Measurements from ENCODE around the gene ITGAD.
"Not testable (repeated sequence)": the region's sequence is repeated elsewhere in the genome, so short reads cannot be mapped to it uniquely, and the experiment has no call there.

Gene ITGAD

DNA sequence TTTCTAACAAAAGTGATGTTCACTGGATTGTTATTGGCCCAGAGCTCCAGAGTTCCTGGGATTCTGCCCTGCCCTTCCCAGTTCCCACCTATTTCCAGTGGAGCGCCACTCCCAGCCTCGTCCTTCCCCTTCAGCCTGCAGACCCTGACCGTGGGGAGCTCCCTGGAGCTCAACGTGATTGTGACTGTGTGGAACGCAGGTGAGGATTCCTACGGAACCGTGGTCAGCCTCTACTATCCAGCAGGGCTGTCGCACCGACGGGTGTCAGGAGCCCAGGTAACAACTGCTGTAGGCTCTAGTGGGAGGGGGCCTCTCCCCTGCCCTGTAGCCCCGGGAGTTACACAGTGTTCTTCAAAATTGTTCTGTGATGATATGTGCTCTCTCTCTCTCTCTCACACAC lies 23.2 kb downstream of the ITGAD start:
- Histone ChIP-seq H4K20me1 (ENCODE audit: low read depth, low read length) (no peaks in the 10 kb centered on the region), H2AFZ (ENCODE audit: low read depth, low read length, severe bottlenecking) (no peak overlapping the region), H3K4me2 (ENCODE audit: low read depth, low read length, poor library complexity, severe bottlenecking) (no peak overlapping the region), H3K4me3 (ENCODE audit: insufficient read depth, low read length, poor library complexity, severe bottlenecking) (no peak overlapping the region), H3K9me3 (ENCODE audit: insufficient read depth, low read length) (no peaks in the 10 kb centered on the region), H3K36me3 (ENCODE audit: low read length) (no peaks in the 10 kb centered on the region), H3K27ac (ENCODE audit: low read depth, low read length) (no peak overlapping the region), H3K27me3 (ENCODE audit: low read length) (no peaks in the 10 kb centered on the region), H3K9me2 (replicated peaks; ENCODE audit: insufficient read depth, low read length) (no peaks in the 10 kb centered on the region), H3K9ac (ENCODE audit: low read length) (no peak overlapping the region), H3K79me2 (ENCODE audit: insufficient read depth, low read length) (no peaks in the 10 kb centered on the region), H3F3A (ENCODE audit: insufficient read depth) (no peaks in the 10 kb centered on the region)
- no peak for TF ChIP-seq EZH2phosphoT487 (conservative IDR thresholded peaks at IDR 0.05; ENCODE audit: low read length)
- TF ChIP-seq, protein P1, sequence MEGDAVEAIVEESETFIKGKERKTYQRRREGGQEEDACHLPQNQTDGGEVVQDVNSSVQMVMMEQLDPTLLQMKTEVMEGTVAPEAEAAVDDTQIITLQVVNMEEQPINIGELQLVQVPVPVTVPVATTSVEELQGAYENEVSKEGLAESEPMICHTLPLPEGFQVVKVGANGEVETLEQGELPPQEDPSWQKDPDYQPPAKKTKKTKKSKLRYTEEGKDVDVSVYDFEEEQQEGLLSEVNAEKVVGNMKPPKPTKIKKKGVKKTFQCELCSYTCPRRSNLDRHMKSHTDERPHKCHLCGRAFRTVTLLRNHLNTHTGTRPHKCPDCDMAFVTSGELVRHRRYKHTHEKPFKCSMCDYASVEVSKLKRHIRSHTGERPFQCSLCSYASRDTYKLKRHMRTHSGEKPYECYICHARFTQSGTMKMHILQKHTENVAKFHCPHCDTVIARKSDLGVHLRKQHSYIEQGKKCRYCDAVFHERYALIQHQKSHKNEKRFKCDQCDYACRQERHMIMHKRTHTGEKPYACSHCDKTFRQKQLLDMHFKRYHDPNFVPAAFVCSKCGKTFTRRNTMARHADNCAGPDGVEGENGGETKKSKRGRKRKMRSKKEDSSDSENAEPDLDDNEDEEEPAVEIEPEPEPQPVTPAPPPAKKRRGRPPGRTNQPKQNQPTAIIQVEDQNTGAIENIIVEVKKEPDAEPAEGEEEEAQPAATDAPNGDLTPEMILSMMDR (IDR thresholded peaks at IDR 0.05; ENCODE audit: insufficient read depth, low read length, poor library complexity, severe bottlenecking), result no peak

DNA sequence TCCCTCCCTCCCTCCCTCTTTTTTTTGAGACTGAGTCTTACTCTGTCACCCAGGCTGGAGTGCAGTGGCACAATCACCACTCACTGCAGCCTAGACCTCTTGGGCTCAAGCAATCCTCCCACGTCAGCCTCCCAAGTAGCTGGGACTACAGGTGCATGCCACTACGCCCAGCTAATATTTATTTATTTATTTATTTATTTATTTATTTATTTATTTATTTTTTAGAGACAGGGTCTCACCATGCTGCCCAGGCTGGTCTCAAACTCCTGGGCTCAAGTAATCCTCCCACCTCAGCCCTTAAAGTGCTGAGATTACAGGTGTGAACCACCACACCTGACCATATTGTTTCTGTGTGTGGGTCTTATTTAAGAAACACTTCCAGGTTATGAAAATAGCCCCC lies 23.9 kb downstream of the ITGAD start:
- not testable (repeated sequence) for H3K9ac ChIP-seq (ENCODE audit: low read length); H3K27me3 ChIP-seq (ENCODE audit: low read length); H2AFZ ChIP-seq (ENCODE audit: low read depth, low read length, severe bottlenecking); H3K36me3 ChIP-seq (ENCODE audit: low read length); H3K9me3 ChIP-seq (ENCODE audit: insufficient read depth, low read length); H3K4me2 ChIP-seq (ENCODE audit: low read depth, low read length, poor library complexity, severe bottlenecking); H3K79me2 ChIP-seq (ENCODE audit: insufficient read depth, low read length); H4K20me1 ChIP-seq (ENCODE audit: low read depth, low read length); H3F3A ChIP-seq (ENCODE audit: insufficient read depth); H3K4me3 ChIP-seq (ENCODE audit: insufficient read depth, low read length, poor library complexity, severe bottlenecking); H3K27ac ChIP-seq (ENCODE audit: low read depth, low read length); H3K9me2 ChIP-seq (replicated peaks; ENCODE audit: insufficient read depth, low read length)

DNA sequence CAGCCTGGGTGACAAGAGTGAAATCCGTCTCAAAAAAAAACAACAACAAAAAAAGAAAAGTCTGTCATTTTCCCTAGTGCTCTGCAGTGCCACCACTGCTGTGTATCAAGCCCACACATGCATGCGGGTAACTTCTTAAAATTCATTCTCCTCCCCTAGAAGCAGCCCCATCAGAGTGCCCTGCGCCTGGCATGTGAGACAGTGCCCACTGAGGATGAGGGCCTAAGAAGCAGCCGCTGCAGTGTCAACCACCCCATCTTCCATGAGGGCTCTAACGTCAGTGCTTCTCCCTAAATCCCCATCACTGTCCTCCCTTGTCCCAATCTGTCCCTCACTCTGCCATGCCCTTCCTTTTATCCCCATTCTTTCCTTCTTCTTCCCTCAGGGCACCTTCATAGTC lies 24.8 kb downstream of the ITGAD start:
- no peak overlapping the region for H3K4me3 ChIP-seq (ENCODE audit: insufficient read depth, low read length, poor library complexity, severe bottlenecking)
- H3F3A ChIP-seq (ENCODE audit: insufficient read depth), result no peaks in the 10 kb centered on the region
- no peaks in the 10 kb centered on the region; the same call in 1 of the 2 replicates for H3K27me3 ChIP-seq (ENCODE audit: low read length)
- no peak overlapping the region for H3K27ac ChIP-seq (ENCODE audit: low read depth, low read length)
- no peaks in the 10 kb centered on the region for H3K36me3 ChIP-seq (ENCODE audit: low read length)
- H3K9me3 ChIP-seq (ENCODE audit: insufficient read depth, low read length), result no peaks in the 10 kb centered on the region
- no peak overlapping the region for H3K4me2 ChIP-seq (ENCODE audit: low read depth, low read length, poor library complexity, severe bottlenecking)
- no peak for TF ChIP-seq EZH2phosphoT487 (conservative IDR thresholded peaks at IDR 0.05; ENCODE audit: low read length)
- TF ChIP-seq, protein P1 (IDR thresholded peaks at IDR 0.05; ENCODE audit: insufficient read depth, low read length, poor library complexity, severe bottlenecking), result no peak
- H3K79me2 ChIP-seq (ENCODE audit: insufficient read depth, low read length), result no peaks in the 10 kb centered on the region
- H2AFZ ChIP-seq (ENCODE audit: low read depth, low read length, severe bottlenecking), result no peak overlapping the region
- H3K9ac ChIP-seq (ENCODE audit: low read length), result no peak overlapping the region
- no peaks in the 10 kb centered on the region for H4K20me1 ChIP-seq (ENCODE audit: low read depth, low read length)
- no peaks in the 10 kb centered on the region for H3K9me2 ChIP-seq (replicated peaks; ENCODE audit: insufficient read depth, low read length)

DNA sequence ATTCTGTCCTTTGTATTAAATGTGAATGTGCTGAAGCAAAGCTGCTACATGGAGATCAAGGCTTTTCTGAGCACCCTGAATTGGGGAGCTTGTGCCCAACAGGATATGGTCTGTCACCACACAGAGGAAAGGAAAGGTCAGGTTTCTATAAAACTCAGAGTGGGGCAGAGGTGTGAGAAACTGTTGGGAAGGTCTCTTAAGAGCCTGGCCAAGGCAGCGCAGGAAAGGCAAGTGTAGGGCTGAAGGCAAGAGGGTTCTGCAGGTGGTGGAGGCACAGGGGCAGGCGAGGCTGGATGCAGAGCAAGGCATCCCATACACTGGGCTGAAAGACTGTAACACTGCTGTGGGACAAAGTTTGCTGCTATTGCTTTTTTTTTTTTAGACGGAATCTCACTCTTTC lies 26.9 kb downstream of the ITGAD start:
- H3K9me2 ChIP-seq (replicated peaks; ENCODE audit: insufficient read depth, low read length), result no peaks in the 10 kb centered on the region
- no peak overlapping the region for H3K27ac ChIP-seq (ENCODE audit: low read depth, low read length)
- no peaks in the 10 kb centered on the region for H3K9me3 ChIP-seq (ENCODE audit: insufficient read depth, low read length)
- no peaks in the 10 kb centered on the region for H3K79me2 ChIP-seq (ENCODE audit: insufficient read depth, low read length)
- TF ChIP-seq, protein P1 (IDR thresholded peaks at IDR 0.05; ENCODE audit: insufficient read depth, low read length, poor library complexity, severe bottlenecking), result no peak
- no peak for TF ChIP-seq EZH2phosphoT487 (conservative IDR thresholded peaks at IDR 0.05; ENCODE audit: low read length)
- H2AFZ ChIP-seq (ENCODE audit: low read depth, low read length, severe bottlenecking), result no peak overlapping the region
- no peak overlapping the region for H3K4me3 ChIP-seq (ENCODE audit: insufficient read depth, low read length, poor library complexity, severe bottlenecking)
- no peaks in the 10 kb centered on the region for H3F3A ChIP-seq (ENCODE audit: insufficient read depth)
- no peaks in the 10 kb centered on the region for H3K36me3 ChIP-seq (ENCODE audit: low read length)
- H3K9ac ChIP-seq (ENCODE audit: low read length), result no peak overlapping the region
- no peak overlapping the region for H3K4me2 ChIP-seq (ENCODE audit: low read depth, low read length, poor library complexity, severe bottlenecking)
- no peaks in the 10 kb centered on the region; the same call in 1 of the 2 replicates for H3K27me3 ChIP-seq (ENCODE audit: low read length)
- no peaks in the 10 kb centered on the region for H4K20me1 ChIP-seq (ENCODE audit: low read depth, low read length)
